HepG2 (cell line): Measurements from ENCODE around the gene C19orf85. TPM values are rescaled to one million over a fixed set of nuclear protein-coding genes. Genes with fewer than 3 reads are reported as not detected.

Source experiments
- ARNT2 ChIP-seq: sonication (generic); formaldehyde crosslinking; IDR thresholded peaks from 2 replicates; pipeline ENCODE4 v1.8.0; 2022; ENCODE audit warnings: mild to moderate bottlenecking, low read depth, missing genetic modification reagents, moderate library complexity
- ATF7 ChIP-seq, 2 experiments: fragments of 450-650 bp in 1 of 2; sonication (generic) in 1 of 2; formaldehyde crosslinking in 1 of 2; IDR thresholded peaks; 2 replicates each; pipeline versions ENCODE4 v1.4.0 to v1.6.1; 2016 to 2020; ENCODE audit warnings: antibody characterized with exemption in 1 of 2, mild to moderate bottlenecking in 1 of 2, missing genetic modification reagents in 1 of 2
- CREB1 ChIP-seq, 2 experiments: fragments of 450-650 bp in 1 of 2; IDR thresholded peaks; 2 replicates each; pipeline ENCODE4 v1.6.1; 2016 to 2017; ENCODE audit warnings: control low read depth in 1 of 2, mild to moderate bottlenecking in 1 of 2, missing compliant biosample characterization in 1 of 2, missing genetic modification characterization in 1 of 2
- ELF3 ChIP-seq: IDR thresholded peaks from 2 replicates; pipeline ENCODE4 v1.6.1; 2016; ENCODE audit warnings: missing genetic modification reagents, missing compliant biosample characterization
- GATAD1 ChIP-seq: IDR thresholded peaks from 2 replicates; pipeline ENCODE4 v1.6.1; 2016; ENCODE audit warnings: missing genetic modification reagents, missing compliant biosample characterization
- HINFP ChIP-seq: sonication (generic); formaldehyde crosslinking; IDR thresholded peaks from 2 replicates; pipeline ENCODE4 v1.4.0; 2020; ENCODE audit warnings: low read depth, mild to moderate bottlenecking, missing genetic modification reagents
- JDP2 ChIP-seq: sonication (generic); formaldehyde crosslinking; IDR thresholded peaks from 2 replicates; pipeline ENCODE4 v1.8.1; 2022; ENCODE audit warnings: missing genetic modification reagents, borderline replicate concordance
- MAFG ChIP-seq: sonication (generic); formaldehyde crosslinking; IDR thresholded peaks from 2 replicates; pipeline ENCODE4 v1.5.1; 2020; ENCODE audit warnings: mild to moderate bottlenecking, missing genetic modification reagents
- PBX3 ChIP-seq: sonication (generic); formaldehyde crosslinking; IDR thresholded peaks from 2 replicates; pipeline ENCODE4 v1.8.1; 2023; ENCODE audit warnings: missing genetic modification reagents, inconsistent platforms, borderline replicate concordance
- REL ChIP-seq: sonication (generic); formaldehyde crosslinking; conservative IDR thresholded peaks from 2 replicates; pipeline ENCODE4 v1.8.0; 2022; ENCODE audit warnings: mild to moderate bottlenecking, missing genetic modification reagents, moderate library complexity
- RFXANK ChIP-seq: IDR thresholded peaks from 2 replicates; pipeline ENCODE4 v1.6.1; 2016
- RNF2 ChIP-seq: fragments of 450-650 bp; conservative IDR thresholded peaks from 2 replicates; pipeline ENCODE4 v1.6.1; 2016; ENCODE audit warnings: low read depth
- TARDBP ChIP-seq: sonication (generic); formaldehyde crosslinking; IDR thresholded peaks from 2 replicates; pipeline ENCODE4 v1.8.0; 2022; ENCODE audit warnings: mild to moderate bottlenecking, missing genetic modification reagents
- TBL1XR1 ChIP-seq: fragments of 150-350 bp; IDR thresholded peaks from 2 replicates; pipeline ENCODE4 v1.6.1; 2014; ENCODE audit warnings: borderline replicate concordance, low read length; ENCODE audit not compliant: partially characterized antibody
- TFE3 ChIP-seq: IDR thresholded peaks from 2 replicates; pipeline ENCODE4 v1.6.1; 2016
- TRIM24 ChIP-seq: sonication (generic); formaldehyde crosslinking; IDR thresholded peaks from 2 replicates; pipeline ENCODE4 v1.8.0; 2022; ENCODE audit warnings: mild to moderate bottlenecking, missing genetic modification reagents
- ZBTB7A ChIP-seq: sonication (generic); formaldehyde crosslinking; IDR thresholded peaks from 2 replicates; pipeline ENCODE4 v1.8.0; 2022; ENCODE audit warnings: mild to moderate bottlenecking, missing genetic modification reagents
- ZFP82 ChIP-seq: sonication (generic); formaldehyde crosslinking; IDR thresholded peaks from 2 replicates; pipeline ENCODE4 v1.5.1; 2020; ENCODE audit warnings: mild to moderate bottlenecking, missing genetic modification reagents, borderline replicate concordance
- ZNF205 ChIP-seq: IDR thresholded peaks from 2 replicates; pipeline ENCODE4 v1.6.1; 2018; ENCODE audit warnings: missing biosample characterization, missing genetic modification reagents
- ZNF225 ChIP-seq: sonication (generic); formaldehyde crosslinking; IDR thresholded peaks from 2 replicates; pipeline ENCODE4 v1.4.0; 2020; ENCODE audit warnings: mild to moderate bottlenecking, missing genetic modification reagents
- ZNF234 ChIP-seq: sonication (generic); formaldehyde crosslinking; conservative IDR thresholded peaks from 2 replicates; pipeline ENCODE4 v1.5.1; 2020; ENCODE audit warnings: mild to moderate bottlenecking, missing genetic modification reagents
- ZNF263 ChIP-seq: sonication (generic); formaldehyde crosslinking; IDR thresholded peaks from 2 replicates; pipeline ENCODE4 v1.4.0; 2020; ENCODE audit warnings: missing genetic modification reagents
- ZNF275 ChIP-seq: sonication (generic); formaldehyde crosslinking; IDR thresholded peaks from 2 replicates; pipeline ENCODE4 v1.8.0; 2022; ENCODE audit warnings: missing genetic modification reagents, mild to moderate bottlenecking, inconsistent platforms, borderline replicate concordance
- ZNF605 ChIP-seq: sonication (generic); formaldehyde crosslinking; IDR thresholded peaks from 2 replicates; pipeline ENCODE4 v1.8.0; 2022; ENCODE audit warnings: mild to moderate bottlenecking, missing genetic modification reagents
- ZNF619 ChIP-seq: sonication (generic); formaldehyde crosslinking; IDR thresholded peaks from 2 replicates; pipeline ENCODE4 v1.4.0; 2020; ENCODE audit warnings: mild to moderate bottlenecking, missing genetic modification reagents
- polyA plus RNA-seq, 8 experiments: library from polyadenylated mRNA; depleted of rRNA in 3 of 8; stranded (reverse) in 7 of 8; unstranded in 1 of 8; fragments of >200 nt; fragmentation: Illumina TruSeq in 4 of 8; extraction: Trizol in 4 of 8; gene quantifications; 2 replicates each; pipeline versions ENCODE4 v1.2.1 to v1.2.3, GENCODE V29; 2011 to 2016; ENCODE audit warnings: low read depth in 4 of 8, missing spikeins in 1 of 8, mixed read lengths in 1 of 8; ENCODE audit not compliant: insufficient read depth in 1 of 8
- total RNA-seq, 5 experiments: library from RNA; depleted of rRNA; stranded (reverse); fragments of >200 nt; fragmentation: Illumina TruSeq; extraction: Trizol; gene quantifications; 2 replicates each; pipeline ENCODE4 v1.2.3, GENCODE V29; 2016; ENCODE audit warnings: low read depth in 1 of 5

C19orf85 gene
- total and polyA plus RNA-seq, 2 of the 13 experiments (the other 11 are each of a cell fraction or from before 2014, with no cell fraction given), result not detected

GRCh38 chr19:55503502-55504251 is 39.1 kb upstream of the C19orf85 start (continued):
- TF ChIP-seq TBL1XR1, result peak; percentile 17
- peak; percentile 70; the same call in 1 of the 2 replicates for TF ChIP-seq RNF2
- no peak; the same call in 1 of the 2 replicates for TF ChIP-seq ARNT2
- 0 out of 2 replicates have a peak, but pooled peaks have one; percentile 78 for TF ChIP-seq ZNF225 (CRISPR knock-in tag)
- peak; percentile 53; the same call in 1 of the 2 replicates for TF ChIP-seq ELF3 (CRISPR knock-in tag)
- TF ChIP-seq ZFP82 (CRISPR knock-in tag), result no peak
- peak; percentile 99 for TF ChIP-seq CREB1 (IDR thresholded peaks at IDR 0.05)
- peak; percentile 98 for TF ChIP-seq CREB1 (CRISPR knock-in tag; IDR thresholded peaks at IDR 0.05)
- no peak for TF ChIP-seq MAFG (CRISPR knock-in tag)
- TF ChIP-seq GATAD1 (CRISPR knock-in tag), result peak; percentile 56; the same call in 1 of the 2 replicates
- TF ChIP-seq ZNF619 (CRISPR knock-in tag), result 0 out of 2 replicates have a peak, but pooled peaks have one; percentile 39
- no peak for TF ChIP-seq ZNF275 (CRISPR knock-in tag)
- TF ChIP-seq TARDBP (CRISPR knock-in tag), result peak; percentile 35; the same call in 1 of the 2 replicates
- TF ChIP-seq ZNF205 (CRISPR knock-in tag), result 0 out of 2 replicates have a peak, but pooled peaks have one; percentile 53
- 0 out of 2 replicates have a peak, but pooled peaks have one; percentile 54 for TF ChIP-seq ZBTB7A (CRISPR knock-in tag)
- 0 out of 2 replicates have a peak, but pooled peaks have one; percentile 33 for TF ChIP-seq PBX3
- peak; percentile 39; the same call in 1 of the 2 replicates for TF ChIP-seq ZNF263 (CRISPR knock-in tag)
- TF ChIP-seq ZNF234 (CRISPR knock-in tag), result no peak
- no peak for TF ChIP-seq TRIM24 (CRISPR knock-in tag)
- TF ChIP-seq RFXANK, result peak; percentile 99
- no peak for TF ChIP-seq JDP2 (CRISPR knock-in tag)
- TF ChIP-seq TFE3 (CRISPR knock-in tag), result peak; percentile 42; the same call in 1 of the 2 replicates
- TF ChIP-seq ATF7 (IDR thresholded peaks at IDR 0.05), result peak; percentile 28; the same call in 1 of the 2 replicates
- TF ChIP-seq ATF7 (CRISPR knock-in tag; IDR thresholded peaks at IDR 0.05), result no peak
- no peak for TF ChIP-seq REL
- TF ChIP-seq HINFP (CRISPR knock-in tag), result no peak
- peak; percentile 22; the same call in 1 of the 2 replicates for TF ChIP-seq ZNF605 (CRISPR knock-in tag)
